Renal cortex interstitium (tissue), 11 donors: Measurements from ENCODE around the gene SPTBN5. TPM values are rescaled to one million over a fixed set of nuclear protein-coding genes. Genes with fewer than 3 reads are reported as not detected.

Source experiments
- DNase-seq, 11 donors: peaks; one replicate each; pipeline ENCODE4 v3.0.0-alpha.2; 2013; ENCODE audit warnings: low read depth in 9 of 11, low spot score in 4 of 11; ENCODE audit errors: extremely low read depth in 1 of 11
- polyA plus RNA-seq, 3 donors: library from polyadenylated mRNA; unstranded; fragments of 120-200 nt; gene quantifications; one replicate each; pipeline ENCODE4 v1.2.1, GENCODE V29; 2013; ENCODE audit not compliant: insufficient read length in 3 of 3

The SPTBN5 gene
- polyA plus RNA-seq, 3 donors, result 1.4 to 3.7 (median 3.3) TPM

DNA sequence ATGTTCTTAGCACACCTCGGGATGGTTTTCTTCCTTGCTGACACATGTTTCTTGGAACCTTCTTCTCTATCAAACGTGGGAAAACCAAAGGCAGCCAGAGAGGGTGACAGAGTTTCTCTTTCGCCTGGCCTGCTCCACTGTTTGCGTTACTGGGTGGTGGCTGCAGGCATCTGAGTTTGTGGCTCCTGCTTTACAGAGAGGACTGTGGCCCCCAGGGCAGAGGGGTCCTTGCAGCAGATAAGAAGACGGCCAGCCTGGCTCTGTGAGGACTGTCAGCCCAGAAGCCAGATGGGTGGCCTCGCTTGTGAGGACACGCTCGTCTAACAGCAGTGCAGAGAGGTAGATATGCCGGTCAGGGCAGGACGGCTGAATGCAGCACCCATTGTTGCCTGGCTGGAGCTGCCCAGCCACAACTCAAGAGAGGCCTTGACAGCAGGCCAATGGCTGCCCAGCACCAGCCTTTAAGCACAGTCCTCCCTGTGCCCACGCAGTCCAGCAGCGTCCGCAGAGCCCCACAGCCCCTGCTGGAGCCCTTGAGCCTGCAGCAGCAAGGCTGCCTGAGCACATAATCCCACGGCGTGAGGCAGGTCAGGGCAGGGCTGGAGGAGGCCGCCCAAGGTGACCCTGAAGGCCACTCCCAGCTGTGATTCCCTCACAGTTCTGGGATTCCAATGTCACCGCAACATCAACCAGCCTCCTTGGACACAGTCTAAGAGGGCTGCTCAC lies 15.0 kb upstream of the SPTBN5 start:
- no peak for DNase-seq

DNA sequence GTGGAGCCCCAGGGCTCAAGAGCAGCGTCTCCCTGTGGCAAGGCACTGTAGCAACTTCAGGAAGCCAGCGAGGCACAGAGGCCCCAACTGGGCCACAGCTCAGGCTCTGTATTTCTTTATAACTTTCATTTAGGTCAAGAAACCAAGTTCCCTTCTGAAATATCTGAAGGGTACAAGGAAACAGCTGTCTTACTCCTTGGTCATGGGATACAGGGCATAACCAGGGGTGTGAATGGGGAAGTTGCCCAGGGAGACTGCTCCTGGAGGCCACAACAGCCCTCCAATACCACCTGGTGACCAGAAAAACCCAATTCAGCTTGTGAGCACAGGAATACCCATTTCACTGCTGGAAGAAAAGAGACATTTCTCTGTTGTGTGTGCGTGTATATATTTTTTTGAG lies 13.3 kb upstream of the SPTBN5 start:
- no peak for DNase-seq

DNA sequence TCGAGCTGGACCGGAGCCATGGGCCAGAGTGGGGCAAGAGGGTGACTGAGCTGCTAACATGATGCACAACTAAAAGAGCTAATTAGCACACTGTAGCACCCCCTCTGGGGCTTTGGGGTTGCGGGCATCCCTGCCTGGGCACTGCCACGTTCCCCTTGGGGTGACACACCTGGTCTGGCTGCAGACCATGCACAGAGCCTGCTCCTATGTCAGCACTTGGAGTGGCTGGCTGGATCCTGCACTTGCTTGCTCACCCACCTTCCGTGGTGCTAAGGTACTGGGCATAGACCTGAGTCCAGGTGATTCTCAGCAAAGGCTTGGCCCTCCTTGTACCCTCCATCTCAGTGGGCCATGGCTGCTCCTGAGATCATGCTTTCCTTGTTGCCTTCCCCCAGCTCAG lies 12.8 kb upstream of the SPTBN5 start:
- DNase-seq, result no peak

DNA sequence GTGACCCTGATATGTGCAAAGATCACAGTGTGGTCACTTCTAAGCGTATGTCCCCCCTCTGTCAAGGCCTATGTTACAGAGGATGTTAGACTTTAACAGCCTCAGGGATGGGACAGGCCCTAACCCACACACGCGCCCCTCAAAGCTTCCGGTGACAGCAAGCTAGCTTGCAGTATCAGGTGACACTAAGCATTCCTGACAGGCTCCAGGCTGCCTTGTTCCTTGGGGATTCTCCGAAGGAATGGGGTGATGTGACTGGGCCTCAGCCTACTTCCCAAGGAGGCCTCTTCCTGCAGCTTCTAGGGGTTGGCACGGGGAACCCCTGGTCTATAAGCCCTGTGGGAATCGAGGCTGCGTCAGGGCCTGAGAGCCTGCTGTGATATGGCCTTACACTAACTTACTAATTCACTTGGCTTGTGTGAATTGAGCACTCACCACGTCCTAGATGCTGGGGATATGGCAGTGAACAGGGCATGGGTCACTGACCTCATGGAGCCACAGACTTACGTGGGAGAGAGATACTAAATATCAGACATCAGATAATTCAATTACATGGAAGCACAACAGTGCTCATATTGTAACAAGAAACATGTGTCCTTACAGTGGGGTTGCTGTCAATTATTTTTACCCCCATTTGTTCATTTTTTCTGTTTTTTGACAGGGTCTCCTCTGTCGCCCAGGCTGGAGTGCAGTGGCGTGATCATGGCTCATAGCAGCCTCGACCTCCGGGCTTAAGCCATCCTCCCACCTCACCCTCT lies 11.4 kb upstream of the SPTBN5 start:
- DNase-seq, result no peak

DNA sequence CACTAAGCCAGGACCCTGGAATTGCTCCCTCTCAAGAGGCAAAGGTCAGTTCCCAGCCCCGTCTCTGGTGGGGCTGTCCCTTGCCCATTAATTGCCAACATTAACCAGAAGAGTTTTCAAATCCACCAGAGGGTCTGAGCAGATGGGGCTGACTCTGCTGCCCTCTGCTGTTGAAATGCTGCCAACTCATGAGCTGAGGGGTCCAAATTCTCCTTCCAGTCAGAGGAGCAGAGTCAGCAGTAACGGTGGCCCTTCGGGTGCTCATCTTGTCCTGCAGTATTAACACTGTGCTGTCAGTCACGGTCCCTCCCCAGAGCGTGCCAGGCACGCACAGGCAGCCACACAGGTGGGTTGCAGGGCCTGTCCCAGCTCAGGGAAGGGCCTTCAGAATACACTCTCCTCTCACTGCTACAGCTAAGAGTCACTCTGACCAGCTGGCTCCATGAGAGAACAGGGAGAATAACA lies 10.7 kb upstream of the SPTBN5 start:
- peak in 10 of 11 donors; percentile 55 to 80 (median 68) for DNase-seq

DNA sequence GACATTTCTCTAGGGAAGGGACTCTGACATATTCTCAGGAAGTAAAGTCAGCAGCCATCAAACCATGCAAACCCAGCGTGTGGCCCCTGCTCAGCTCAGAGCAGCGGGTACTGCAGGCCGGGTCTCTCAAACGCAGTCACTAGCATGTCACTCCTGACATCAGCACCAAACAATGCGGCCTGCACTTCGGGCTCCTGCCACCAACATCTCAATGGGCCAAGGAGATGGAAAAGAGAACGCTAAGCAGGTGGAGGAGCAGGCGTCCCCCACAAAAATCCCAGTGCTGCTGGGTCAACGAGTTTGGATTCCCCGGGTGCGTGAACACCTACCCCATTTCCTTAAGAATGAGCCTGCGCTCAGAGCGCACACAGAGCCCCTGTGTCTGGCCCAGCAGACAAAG lies 9.9 kb upstream of the SPTBN5 start:
- DNase-seq, result no peak

DNA sequence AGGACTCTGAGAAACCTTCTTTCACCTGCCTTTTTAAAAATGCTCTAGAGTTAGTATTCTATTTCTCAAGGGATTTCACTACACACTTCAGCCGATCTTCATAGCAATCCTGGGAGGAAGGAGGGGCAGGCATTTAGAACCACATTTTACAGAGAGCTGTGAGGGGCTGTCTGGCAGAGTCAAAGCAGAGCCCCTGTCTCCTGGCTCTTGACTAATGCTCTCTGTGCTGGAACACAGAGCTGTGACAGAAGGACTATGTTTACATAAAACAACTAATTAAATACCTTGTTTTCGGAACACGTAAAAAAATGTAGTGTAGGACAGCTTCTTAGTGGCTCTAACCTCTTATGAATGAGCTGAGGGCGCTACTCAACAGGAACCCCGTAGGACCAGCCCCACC lies 7.6 kb upstream of the SPTBN5 start:
- DNase-seq, result no peak

DNA sequence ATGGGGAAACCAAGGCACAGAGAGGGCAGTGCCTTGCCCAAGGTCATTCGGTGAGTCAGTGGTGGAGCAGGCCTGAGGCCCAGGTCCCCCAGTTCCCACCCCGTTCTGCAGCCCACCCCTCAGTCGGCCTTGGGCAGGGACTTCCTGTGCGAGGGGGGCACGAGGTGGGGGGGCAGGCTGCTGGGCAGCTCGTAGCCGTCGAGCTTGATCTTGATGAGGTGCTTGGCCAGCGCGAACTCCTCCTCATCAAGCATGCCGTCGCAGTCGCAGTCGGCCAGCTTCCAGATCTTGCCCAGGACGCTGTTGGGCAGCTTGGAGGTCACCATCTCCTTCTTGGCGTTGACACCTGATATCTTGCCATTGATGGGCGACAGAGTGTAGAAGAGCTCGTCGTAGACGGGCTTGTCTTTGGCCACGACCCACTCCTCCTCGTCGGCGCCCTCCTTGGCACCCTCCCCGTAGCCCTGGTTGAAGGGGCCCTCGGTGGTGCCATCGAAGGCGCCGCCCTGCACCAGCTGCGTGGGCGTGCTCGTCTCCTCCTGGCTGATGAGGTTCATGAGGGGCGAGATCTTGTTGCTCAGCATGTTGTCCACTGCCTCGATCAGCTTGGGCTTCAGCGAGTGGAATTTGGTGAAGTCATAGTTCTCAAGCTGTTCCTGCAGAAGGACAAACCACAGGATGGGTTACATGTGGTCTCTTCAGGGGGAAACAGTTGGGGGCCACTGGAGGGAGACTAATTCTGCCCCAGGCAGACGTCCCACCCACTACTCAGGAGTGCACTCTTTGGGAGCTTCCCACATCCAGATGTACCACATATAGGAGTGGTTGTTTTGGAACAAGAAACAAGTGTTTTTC lies 6.9 kb upstream of the SPTBN5 start:
- no peak for DNase-seq

DNA sequence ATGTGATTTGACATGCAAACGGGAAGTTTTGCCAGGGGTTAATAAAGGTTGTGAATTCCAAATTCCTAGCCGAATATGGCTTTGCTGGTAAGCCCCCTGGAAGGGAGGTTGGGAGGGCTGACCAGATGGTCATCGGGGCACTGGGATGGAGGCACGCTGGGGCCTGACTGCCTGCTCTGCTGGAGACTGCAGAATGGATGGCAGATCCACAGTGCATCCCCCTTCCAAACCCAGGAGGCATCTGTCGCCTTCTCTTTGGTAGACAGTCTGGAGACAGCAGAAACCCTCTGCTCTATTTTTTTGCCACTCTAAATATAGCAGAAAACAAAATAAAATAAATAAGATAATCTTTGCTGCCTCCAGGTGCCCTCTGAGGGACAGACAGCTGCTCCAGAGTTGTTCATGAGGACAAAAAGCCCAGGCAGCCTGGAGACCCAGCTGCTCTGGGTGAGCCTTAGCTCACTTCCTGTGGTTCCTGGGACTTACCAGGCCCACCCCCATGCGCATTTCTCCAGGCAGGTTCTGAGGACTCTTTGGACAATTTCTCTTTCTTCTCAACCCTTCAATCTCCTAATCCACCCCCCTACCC lies 6.1 kb upstream of the SPTBN5 start:
- DNase-seq, result no peak

DNA sequence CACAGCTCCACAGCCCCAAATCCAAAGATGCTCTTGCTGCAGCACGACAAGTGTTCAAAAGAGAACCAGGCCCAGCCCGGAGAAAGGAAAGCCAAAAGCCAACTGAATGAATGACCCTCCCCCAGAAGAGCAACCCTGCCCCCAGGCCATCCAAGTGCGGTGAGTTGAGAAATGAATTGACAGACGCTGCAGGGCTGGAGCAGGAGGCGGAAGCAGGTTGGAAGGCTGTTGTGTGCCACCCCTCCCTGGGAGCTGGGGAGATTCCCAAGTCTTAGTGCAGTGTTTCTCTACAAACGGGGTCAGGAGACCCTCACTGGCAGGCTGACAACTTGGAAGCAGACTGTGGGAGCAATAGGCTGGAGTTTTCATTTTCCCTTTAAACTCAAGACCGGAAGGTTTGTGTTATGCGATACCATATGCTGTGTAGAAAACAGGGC lies 3.5 kb upstream of the SPTBN5 start:
- peak in 2 of 11 donors; percentile 45 to 49 for DNase-seq

DNA sequence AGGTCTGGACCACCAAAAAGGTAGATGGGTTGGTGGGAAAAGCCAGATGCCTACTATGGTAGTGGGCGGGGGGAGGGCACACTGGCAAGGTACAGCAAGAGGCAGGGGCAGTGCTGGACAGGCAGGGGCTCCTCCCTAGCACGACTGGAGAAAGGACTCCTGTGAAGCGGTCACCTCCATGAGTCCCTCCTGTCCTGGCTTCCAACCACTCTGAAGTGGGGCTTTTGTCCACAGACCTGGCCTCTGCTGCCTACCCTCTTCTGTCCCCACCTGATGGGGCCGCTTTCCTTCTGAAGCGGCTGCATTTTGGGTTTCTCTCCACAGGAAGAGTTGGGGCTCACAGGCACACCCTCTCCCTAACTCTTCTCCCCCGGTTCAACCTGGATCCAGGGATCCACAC lies 2.7 kb upstream of the SPTBN5 start:
- no peak for DNase-seq

DNA sequence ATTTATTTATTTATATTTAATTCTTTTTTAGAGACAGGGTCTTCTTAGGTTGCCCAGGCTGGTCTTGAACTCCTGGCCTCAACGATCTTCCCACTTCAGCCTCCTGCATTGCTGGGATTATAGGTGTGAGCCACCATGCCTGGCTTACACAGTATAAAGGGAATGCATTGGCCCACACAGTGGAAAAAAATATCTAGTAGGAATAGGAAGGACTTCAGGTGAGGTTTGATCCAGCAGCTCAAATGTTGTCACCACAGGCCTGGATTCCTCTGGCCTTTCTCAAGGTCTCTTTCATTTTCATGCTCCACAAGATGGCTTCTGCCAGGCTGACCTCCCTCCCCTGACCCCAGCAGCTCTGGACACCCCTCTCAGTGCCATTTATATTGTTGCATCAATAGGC lies 2.1 kb upstream of the SPTBN5 start:
- no peak for DNase-seq

DNA sequence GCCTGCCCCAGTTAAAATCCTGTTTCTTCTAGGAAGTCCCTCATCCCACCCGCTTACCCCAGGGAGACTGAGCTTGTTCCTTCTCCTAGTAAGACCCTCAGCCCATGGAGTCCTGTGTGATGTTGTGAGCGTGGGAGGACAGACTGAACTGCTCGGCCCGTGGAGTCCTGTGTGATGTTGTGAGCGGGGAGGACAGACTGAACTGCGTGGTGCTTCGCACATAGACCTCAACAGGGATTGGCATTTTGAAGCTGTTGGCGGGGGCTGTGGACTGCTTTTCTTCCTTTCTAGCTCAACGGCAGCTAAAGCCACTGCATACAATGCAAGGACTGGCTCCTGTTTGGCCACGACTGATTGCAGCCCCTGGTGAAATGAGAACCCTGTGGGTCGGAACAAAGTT lies 1.6 kb upstream of the SPTBN5 start:
- DNase-seq, result no peak

DNA sequence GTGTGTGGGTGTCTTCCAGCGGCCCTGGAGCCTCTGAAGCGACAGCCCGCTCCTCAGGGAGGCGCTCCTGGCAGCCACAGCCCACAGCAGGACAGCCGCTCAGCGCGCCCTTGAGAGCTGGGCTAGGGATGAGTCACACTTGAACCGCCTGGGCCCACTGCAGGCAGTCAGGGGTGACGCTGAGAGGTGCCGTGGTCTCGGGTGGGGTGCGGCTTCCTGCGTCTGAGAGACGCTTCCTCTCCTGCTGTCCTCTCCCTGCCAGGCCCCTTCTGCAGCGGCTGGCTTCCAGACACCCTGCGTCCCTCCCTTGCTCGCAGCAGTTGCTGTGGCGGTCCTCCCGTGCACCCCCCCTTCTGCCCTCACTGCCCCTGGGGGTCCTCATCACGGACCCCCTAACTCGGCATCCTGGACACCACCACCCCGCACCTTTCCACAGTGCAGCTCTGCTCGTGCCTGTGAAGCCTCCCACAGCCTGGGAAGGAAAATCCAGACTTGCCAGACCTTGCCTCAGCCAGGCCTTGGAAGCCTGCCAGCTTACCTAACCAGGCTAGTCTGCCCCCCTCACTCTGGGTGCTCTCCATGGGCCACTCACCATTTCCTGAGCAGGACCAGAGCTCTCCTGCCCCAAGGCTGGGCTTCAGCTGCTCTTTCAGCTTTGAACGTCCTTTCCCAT lies 1.1 kb upstream of the SPTBN5 start:
- peak in 1 of 11 donors; percentile 37 for DNase-seq

DNA sequence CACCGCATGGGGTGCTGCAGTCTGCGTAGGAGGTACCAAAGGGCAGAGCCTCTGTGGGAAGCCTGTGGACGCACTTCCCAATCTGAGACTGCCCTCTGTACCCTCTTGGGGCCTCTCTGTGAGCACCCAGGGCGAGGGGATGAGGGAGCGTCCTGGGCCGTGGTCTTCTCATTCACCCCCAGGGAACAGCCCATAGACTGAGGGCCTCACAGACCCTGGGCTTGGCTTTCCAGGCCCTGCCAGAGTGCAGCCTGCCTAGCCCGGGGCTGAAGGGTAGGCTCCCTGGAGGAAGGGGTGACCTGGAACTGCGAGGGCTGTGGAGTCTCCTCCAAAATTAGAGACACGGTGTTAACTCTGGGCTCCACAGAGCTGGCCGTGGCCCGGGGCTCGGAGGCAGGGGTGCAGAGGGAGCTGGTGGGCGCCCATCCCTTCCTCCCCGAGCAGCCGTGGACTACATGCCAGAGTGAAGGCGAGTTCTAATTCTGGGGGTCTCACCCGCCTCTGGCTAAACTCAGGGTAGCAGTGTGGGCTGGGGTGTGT lies 468 bp upstream of the SPTBN5 start:
- no peak for DNase-seq

DNA sequence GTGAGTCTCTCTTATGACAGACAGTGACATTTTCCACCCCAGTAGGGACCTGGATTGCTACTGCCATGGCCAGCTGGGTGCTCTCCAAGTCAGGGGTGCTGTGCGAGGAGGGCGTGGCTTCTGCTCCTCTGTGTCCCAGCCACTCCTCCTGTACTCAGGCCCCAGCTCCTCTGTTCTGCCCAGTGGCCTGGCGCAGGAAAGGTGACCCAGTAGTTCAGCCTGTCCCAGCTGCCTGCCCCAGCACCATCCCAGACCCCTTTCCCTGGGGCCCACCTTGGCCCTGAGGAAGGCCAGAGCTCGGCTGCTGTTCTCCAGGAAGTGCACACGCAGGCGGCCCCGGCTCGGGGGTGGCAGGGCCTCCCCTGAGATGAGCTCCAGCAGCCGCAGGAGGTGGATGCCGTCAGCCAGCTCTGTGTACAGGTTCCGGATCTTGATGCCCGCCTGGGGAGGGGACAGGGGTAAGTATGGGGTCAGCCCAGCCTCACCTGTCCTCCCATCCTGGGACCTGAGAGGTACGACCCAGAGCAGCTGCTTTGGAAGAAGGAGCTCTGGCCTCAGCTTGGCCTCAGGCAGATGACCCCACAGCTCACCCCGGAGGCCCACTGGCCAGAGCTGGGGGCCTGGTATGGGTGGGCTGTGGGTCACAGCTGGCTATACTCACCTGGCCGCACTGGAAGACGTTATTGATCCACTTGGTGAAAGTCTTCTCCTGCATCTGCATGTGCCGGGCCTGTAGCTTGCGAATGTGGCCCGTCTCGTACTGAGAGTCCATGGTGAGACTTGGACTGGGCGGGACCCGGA lies 1.0 kb downstream of the SPTBN5 start:
- DNase-seq, result no peak

DNA sequence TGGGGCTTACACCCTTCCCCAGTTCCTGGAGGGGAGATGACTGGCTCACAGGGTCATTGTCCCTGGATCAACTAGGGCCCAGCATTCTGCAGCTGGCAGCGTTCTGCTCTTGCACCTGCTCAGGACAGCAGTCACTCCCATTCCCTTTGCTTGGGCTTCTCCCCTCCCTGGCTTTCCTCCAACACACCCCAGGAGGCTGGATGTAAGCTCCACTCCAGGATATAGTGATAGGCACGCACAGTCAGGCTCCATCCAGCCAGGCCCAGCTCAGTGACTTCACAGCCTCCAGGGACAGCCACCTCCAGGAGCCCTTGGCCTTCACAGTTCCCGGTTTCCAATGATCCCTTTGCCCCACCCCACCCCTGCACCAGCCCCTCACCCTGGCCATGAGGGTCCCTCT lies 1.9 kb downstream of the SPTBN5 start:
- DNase-seq, result no peak

DNA sequence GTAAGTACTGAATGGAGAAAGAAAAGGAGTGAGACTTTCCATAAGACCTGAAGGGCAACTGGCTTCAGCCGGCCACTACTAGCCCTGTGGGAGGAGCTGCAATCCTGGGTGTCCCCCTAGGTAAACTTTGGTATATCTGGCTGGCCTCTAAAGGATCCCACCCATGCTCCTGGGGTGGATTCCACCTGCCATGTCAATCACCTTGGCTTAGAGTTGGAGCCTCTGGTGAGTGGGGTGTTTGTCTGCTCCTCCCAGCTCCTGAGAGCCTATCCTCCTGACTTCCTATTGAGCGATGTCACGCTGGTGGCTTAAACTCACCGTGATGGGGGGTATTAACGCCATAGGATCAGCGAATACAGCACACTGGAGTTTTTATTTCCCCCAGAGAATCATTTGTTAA lies 2.6 kb downstream of the SPTBN5 start:
- DNase-seq, result no peak
